Neural progenitor cell (in vitro differentiated cells): ENCODE measurements around the gene DHX40. TPM values are rescaled to one million over a fixed set of nuclear protein-coding genes. Genes with fewer than 3 reads are reported as not detected.
"Not testable (repeated sequence)": the region's sequence is repeated elsewhere in the genome, so short reads cannot be mapped to it uniquely, and the experiment has no call there.

ENCODE experiments used
- DNase-seq: peaks from one replicate; pipeline ENCODE4 v3.0.0-alpha.2; 2016; ENCODE audit warnings: low spot score
- H2AFZ ChIP-seq: fragments of 200-600 bp; sonication (generic); replicated peaks from 2 replicates; pipeline ENCODE4 v1.6.1; 2016; ENCODE audit warnings: antibody characterized with exemption
- H3F3A ChIP-seq: fragments of 200-600 bp; sonication (generic); 2 replicates; pipeline ENCODE4 v1.6.1; 2016; ENCODE audit warnings: antibody characterized with exemption, low read depth
- H3K27ac ChIP-seq: fragments of 200-600 bp; sonication (generic); 2 replicates; pipeline ENCODE4 v1.5.1; 2016; ENCODE audit warnings: mild to moderate bottlenecking
- H3K27me3 ChIP-seq: fragments of 200-600 bp; sonication (generic); 2 replicates; pipeline ENCODE4 v1.6.1; 2016; ENCODE audit warnings: mild to moderate bottlenecking, moderate library complexity
- H3K36me3 ChIP-seq: fragments of 200-600 bp; sonication (generic); 2 replicates; pipeline ENCODE4 v1.5.1; 2016
- H3K4me1 ChIP-seq: fragments of 200-600 bp; sonication (generic); 2 replicates; pipeline ENCODE4 v1.6.1; 2016; ENCODE audit warnings: mixed run types
- H3K4me2 ChIP-seq: fragments of 200-600 bp; sonication (generic); 2 replicates; pipeline ENCODE4 v1.6.1; 2016
- H3K4me3 ChIP-seq: fragments of 200-600 bp; sonication (generic); 2 replicates; pipeline ENCODE4 v1.5.1; 2016
- H3K79me2 ChIP-seq: fragments of 200-600 bp; sonication (generic); 2 replicates; pipeline ENCODE4 v1.6.1; 2016; ENCODE audit warnings: low read depth
- H3K9ac ChIP-seq: fragments of 200-600 bp; sonication (generic); 2 replicates; pipeline ENCODE4 v1.6.1; 2016
- H3K9me3 ChIP-seq: fragments of 200-600 bp; sonication (generic); 2 replicates; pipeline ENCODE4 v1.5.1; 2016; ENCODE audit warnings: low read depth
- H4K20me1 ChIP-seq: fragments of 200-600 bp; sonication (generic); 2 replicates; pipeline ENCODE4 v1.6.1; 2016; ENCODE audit warnings: low read depth
- H3K27ac Mint-ChIP-seq: 3 replicates; pipeline ENCODE4 v1.8.0; 2021; ENCODE audit warnings: mixed read lengths
- H3K27me3 Mint-ChIP-seq: 2 replicates; pipeline ENCODE4 v1.8.0; 2022; ENCODE audit warnings: low read depth, mild to moderate bottlenecking, inconsistent platforms, moderate library complexity, mixed read lengths; ENCODE audit not compliant: insufficient read depth
- H3K36me3 Mint-ChIP-seq: 3 replicates; pipeline ENCODE4 v1.8.0; 2021; ENCODE audit warnings: mixed read lengths
- H3K4me1 Mint-ChIP-seq: 3 replicates; pipeline ENCODE4 v1.8.0; 2021; ENCODE audit warnings: mixed read lengths
- H3K4me3 Mint-ChIP-seq: 3 replicates; pipeline ENCODE4 v1.8.0; 2021; ENCODE audit warnings: mild to moderate bottlenecking, moderate library complexity, mixed read lengths
- H3K9me3 Mint-ChIP-seq: 3 replicates; pipeline ENCODE4 v1.8.0; 2020; ENCODE audit warnings: mixed read lengths
- EZH2 ChIP-seq: fragments of 200-600 bp; sonication (generic); IDR thresholded peaks from 2 replicates; pipeline ENCODE4 v1.6.1; 2017; ENCODE audit warnings: antibody characterized with exemption, mild to moderate bottlenecking, moderate library complexity
- EZH2phosphoT487 ChIP-seq: fragments of 200-600 bp; sonication (generic); IDR thresholded peaks from 2 replicates; pipeline ENCODE4 v1.6.1; 2017; ENCODE audit warnings: antibody characterized with exemption
- total RNA-seq: library from RNA; depleted of rRNA; stranded (reverse); fragments of >200 nt; gene quantifications from 2 replicates; pipeline ENCODE4 v1.2.3, GENCODE V29; 2015; ENCODE audit warnings: low replicate concordance
- TF ChIP-seq, protein P1 (sequence below): fragments of 200-600 bp; sonication (generic); IDR thresholded peaks from 2 replicates; pipeline ENCODE4 v1.5.1; 2017; ENCODE audit warnings: antibody characterized with exemption, mild to moderate bottlenecking

Gene DHX40
- total RNA-seq, 1 donor from 2014 or later, result 108 TPM

DNA sequence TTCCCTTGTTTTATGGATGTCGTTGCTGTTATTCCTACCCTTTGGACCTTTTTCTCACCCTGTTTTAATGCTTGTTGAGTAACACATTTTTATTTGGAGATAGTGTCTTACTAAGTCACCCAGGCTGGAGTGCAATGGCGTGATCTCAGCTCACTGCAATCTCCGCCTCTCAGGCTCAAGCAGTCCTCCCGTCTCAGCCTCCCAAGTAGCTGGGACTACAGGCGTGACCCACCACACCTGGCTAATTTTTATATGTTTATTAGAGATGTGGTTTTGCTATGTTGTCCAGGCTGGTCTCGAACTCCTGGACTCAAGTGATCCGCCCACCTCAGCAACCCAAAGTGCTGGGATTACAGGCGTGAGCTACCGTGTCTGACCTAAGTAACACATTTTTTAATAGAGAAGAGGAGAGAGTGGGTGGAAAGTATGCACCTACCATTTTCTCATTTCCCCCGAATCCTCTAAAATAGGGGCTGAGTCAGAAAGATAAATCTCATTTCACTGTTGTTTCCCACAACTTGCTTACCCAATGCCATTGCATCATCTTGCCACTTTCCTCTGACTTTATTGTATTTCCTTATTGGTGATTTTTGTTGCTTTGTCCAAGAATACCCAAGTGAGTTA, 7.0 kb downstream of the DHX40 start:
- no peak overlapping the region for H3K4me3 ChIP-seq
- no peak overlapping the region for H2AFZ ChIP-seq
- H3K27ac Mint-ChIP-seq, result no peak overlapping the region
- H3K9me3 Mint-ChIP-seq, result no peaks in the 10 kb centered on the region
- H3K4me2 ChIP-seq, result no peak overlapping the region
- peaks cover 33% of the 10 kb centered on the region for H3K79me2 ChIP-seq
- H3K4me1 ChIP-seq, result no peaks in the 10 kb centered on the region
- TF ChIP-seq, protein P1, sequence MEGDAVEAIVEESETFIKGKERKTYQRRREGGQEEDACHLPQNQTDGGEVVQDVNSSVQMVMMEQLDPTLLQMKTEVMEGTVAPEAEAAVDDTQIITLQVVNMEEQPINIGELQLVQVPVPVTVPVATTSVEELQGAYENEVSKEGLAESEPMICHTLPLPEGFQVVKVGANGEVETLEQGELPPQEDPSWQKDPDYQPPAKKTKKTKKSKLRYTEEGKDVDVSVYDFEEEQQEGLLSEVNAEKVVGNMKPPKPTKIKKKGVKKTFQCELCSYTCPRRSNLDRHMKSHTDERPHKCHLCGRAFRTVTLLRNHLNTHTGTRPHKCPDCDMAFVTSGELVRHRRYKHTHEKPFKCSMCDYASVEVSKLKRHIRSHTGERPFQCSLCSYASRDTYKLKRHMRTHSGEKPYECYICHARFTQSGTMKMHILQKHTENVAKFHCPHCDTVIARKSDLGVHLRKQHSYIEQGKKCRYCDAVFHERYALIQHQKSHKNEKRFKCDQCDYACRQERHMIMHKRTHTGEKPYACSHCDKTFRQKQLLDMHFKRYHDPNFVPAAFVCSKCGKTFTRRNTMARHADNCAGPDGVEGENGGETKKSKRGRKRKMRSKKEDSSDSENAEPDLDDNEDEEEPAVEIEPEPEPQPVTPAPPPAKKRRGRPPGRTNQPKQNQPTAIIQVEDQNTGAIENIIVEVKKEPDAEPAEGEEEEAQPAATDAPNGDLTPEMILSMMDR, result no peak
- TF ChIP-seq EZH2 (no peak), EZH2phosphoT487 (no peak)
- no peak for DNase-seq
- no peaks in the 10 kb centered on the region for H3K4me1 Mint-ChIP-seq
- no peaks in the 10 kb centered on the region for H3F3A ChIP-seq
- H3K9me3 ChIP-seq, result no peaks in the 10 kb centered on the region
- no peaks in the 10 kb centered on the region for H3K27me3 Mint-ChIP-seq
- H3K4me3 Mint-ChIP-seq, result no peak overlapping the region
- peaks cover 9% of the 10 kb centered on the region for H3K36me3 Mint-ChIP-seq
- no peak overlapping the region for H3K9ac ChIP-seq
- no peaks in the 10 kb centered on the region for H3K36me3 ChIP-seq
- H4K20me1 ChIP-seq, result no peaks in the 10 kb centered on the region
- no peak overlapping the region for H3K27ac ChIP-seq
- H3K27me3 ChIP-seq, result no peaks in the 10 kb centered on the region

DNA sequence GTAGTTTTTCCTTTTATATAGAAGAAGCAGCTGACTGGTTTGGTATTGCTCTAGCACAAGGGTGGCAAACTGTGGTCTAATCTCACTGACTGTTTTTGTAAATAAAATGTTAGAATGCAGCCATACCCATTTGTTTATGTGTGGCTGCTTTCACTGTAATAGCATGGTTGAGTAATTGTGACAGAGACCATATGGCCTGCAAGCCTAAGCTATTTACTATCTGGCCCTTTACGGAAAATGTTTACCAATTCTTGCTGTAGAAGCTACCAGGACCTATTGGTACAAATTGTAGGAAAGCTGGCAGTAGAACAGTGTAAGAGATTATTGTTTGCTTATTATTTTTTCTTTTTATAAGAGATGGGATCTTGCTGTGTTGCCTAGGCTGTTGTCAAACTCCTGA, 18.8 kb downstream of the DHX40 start:
- H3K9me3 Mint-ChIP-seq, H3K79me2 ChIP-seq, H3K27me3 Mint-ChIP-seq, H3K36me3 ChIP-seq, H3K36me3 Mint-ChIP-seq, H3K9ac ChIP-seq, H4K20me1 ChIP-seq, DNase-seq, H3K27me3 ChIP-seq, H3K4me3 Mint-ChIP-seq, H3K4me3 ChIP-seq, H3K27ac ChIP-seq, H3F3A ChIP-seq, H3K27ac Mint-ChIP-seq, H3K4me2 ChIP-seq, H3K4me1 Mint-ChIP-seq, H3K4me1 ChIP-seq, H2AFZ ChIP-seq, H3K9me3 ChIP-seq: not testable (repeated sequence)

DNA sequence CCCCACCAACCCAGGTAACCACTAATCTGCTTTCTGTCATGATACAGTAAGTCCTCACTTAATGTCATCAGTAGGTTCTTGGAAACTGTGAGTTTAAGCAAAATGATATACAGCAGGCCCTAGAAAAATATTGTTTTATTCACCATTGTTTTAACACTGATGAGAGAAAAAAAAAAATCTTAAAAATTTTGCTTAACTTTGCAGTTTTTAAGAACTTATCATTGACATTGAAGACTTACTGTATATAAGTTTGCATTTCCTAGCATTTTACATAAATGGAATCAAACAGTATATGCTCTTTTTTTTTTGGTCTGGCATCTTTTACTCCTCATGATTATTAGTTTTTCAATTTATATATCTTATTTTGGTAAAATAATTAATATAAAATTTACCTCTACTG, 34.8 kb downstream of the DHX40 start:
- Histone ChIP-seq H3K27me3 (no peaks in the 10 kb centered on the region), H2AFZ (no peak overlapping the region), H3K9me3 (no peaks in the 10 kb centered on the region), H3F3A (no peaks in the 10 kb centered on the region), H3K9ac (no peak overlapping the region), H3K27ac (no peak overlapping the region), H3K79me2 (no peaks in the 10 kb centered on the region), H3K4me2 (no peak overlapping the region), H3K36me3 (peaks cover 4% of the 10 kb centered on the region), H3K4me3 (no peak overlapping the region), H4K20me1 (no peaks in the 10 kb centered on the region), H3K4me1 (no peaks in the 10 kb centered on the region)
- H3K4me3 Mint-ChIP-seq, result no peak overlapping the region
- no peak overlapping the region for H3K27ac Mint-ChIP-seq
- TF ChIP-seq, protein P1, result no peak
- no peak for TF ChIP-seq EZH2
- TF ChIP-seq EZH2phosphoT487, result no peak
- H3K4me1 Mint-ChIP-seq, result no peaks in the 10 kb centered on the region
- H3K36me3 Mint-ChIP-seq, result peaks cover 20% of the 10 kb centered on the region
- no peak for DNase-seq
- H3K9me3 Mint-ChIP-seq, result no peaks in the 10 kb centered on the region
- H3K27me3 Mint-ChIP-seq, result no peaks in the 10 kb centered on the region

DNA sequence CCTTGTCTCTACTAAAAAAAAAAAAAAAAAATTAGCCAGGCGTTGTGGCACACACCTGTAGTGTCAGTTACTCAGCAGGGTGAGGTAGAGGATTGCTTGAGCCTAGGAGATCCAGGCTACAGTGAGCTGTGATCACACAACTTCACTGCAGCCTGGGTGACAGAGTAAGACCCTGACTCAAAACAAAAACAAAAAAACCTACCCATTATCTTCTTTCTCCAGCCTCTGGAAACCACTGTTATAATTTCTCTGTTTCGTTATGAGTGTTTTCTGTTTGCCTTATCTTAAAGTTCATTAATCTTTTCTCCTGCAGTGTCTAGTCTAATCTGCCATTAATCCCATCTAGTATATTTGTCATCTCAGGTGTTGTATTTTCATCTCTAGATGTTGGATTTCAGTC, 35.7 kb downstream of the DHX40 start:
- Histone ChIP-seq H3K4me3 (no peak overlapping the region), H3K27me3 (no peaks in the 10 kb centered on the region), H3K4me1 (no peaks in the 10 kb centered on the region), H3K36me3 (peaks cover 8% of the 10 kb centered on the region), H3K4me2 (no peak overlapping the region), H3K9me3 (no peaks in the 10 kb centered on the region), H3K27ac (no peak overlapping the region), H3F3A (no peaks in the 10 kb centered on the region), H3K79me2 (no peaks in the 10 kb centered on the region), H4K20me1 (no peaks in the 10 kb centered on the region), H2AFZ (no peak overlapping the region), H3K9ac (no peak overlapping the region)
- peaks cover 23% of the 10 kb centered on the region for H3K36me3 Mint-ChIP-seq
- H3K4me3 Mint-ChIP-seq, result no peak overlapping the region
- no peaks in the 10 kb centered on the region for H3K9me3 Mint-ChIP-seq
- TF ChIP-seq, protein P1, result no peak
- no peak for TF ChIP-seq EZH2phosphoT487
- no peak for TF ChIP-seq EZH2
- no peak for DNase-seq
- H3K27ac Mint-ChIP-seq, result no peak overlapping the region
- no peaks in the 10 kb centered on the region for H3K27me3 Mint-ChIP-seq
- H3K4me1 Mint-ChIP-seq, result no peaks in the 10 kb centered on the region
